ENCODE data around the gene GOLM1.
"Not testable (repeated sequence)": the region's sequence is repeated elsewhere in the genome, so short reads cannot be mapped to it uniquely, and the experiment has no call there.

Gene GOLM1

GRCh38 chr9:86098824-86099700 is at the start of gene GOLM1:
Gene GOLM1 (minus strand): TSS chr9:86099558. CDS start chr9:86079320, 20,238 bp downstream.
- peak; percentile 68 for DNase-seq

- DNase-seq, result not testable (repeated sequence)
These were observed 47.3 kb upstream of the GOLM1 start for GRCh38 chr9:86146671-86147070.

DNA sequence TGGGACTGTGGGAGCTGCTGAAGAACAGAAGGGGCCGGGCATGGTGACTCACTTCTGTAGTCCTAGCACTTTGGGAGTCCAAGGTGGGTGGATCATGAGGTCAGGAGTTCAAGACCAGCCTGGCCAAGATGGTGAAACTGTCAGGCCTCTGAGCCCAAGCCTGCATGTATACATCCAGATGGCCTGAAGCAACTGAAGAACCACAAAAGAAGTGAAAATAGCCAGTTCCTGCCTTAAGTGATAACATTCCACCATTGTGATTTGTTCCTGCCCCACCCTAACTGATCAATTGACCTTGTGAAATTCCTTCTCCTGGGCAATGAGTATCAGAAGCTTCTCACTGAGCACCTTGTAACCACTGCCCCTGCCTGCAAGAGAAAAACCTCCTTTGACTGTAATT is 46.6 kb upstream of the GOLM1 start:
- not testable (repeated sequence) for DNase-seq

- no peak for DNase-seq
These were observed 43.6 kb upstream of the GOLM1 start for GRCh38 chr9:86142973-86143372.

DNA sequence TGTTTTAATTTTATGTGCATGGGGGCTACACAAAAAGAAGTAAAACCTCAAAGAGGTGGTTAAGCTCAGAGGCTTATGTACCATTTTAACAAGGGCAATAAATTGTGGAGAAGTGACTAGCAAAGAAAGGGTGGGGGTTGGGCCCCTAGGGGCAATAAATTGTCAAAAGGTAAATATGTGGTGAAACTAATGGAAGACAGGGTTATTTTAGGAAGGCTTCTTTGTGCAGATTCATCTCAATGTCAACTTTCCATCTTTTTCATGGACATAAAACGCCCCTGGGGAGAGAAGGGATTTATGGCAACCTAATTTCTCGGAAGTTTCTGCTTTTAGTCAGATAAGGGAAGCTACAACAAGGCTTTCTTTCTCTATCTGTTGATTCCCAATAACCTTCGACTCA is 42.5 kb upstream of the GOLM1 start:
- DNase-seq, result no peak

DNA sequence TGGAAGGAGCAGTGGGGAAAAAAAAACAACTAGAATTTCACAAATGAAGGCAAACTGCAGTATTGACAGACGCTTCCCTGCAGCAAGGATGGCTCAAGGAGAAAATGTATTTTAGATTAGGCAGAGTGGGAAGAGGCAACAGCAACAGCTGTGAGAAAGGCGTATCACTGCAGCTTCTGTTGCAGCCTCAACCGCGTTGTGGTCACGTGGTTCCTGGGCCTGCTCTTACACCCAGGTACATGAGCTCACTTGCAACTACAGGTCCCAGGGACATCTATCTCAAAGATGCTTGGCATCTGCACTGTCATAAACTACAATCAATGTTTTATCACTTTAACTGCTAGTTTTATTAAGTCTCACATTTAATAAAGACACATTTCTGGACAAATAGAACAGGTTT is 36.0 kb upstream of the GOLM1 start:
- peak; percentile 5 for DNase-seq

GRCh38 chr9:86134361-86134760 is 35.0 kb upstream of the GOLM1 start:
- DNase-seq, result no peak

- no peak for DNase-seq
These were observed 29.0 kb upstream of the GOLM1 start for GRCh38 chr9:86128235-86128822.

- DNase-seq, result peak; percentile 85
These were observed 27.9 kb upstream of the GOLM1 start for GRCh38 chr9:86126998-86127972.

GRCh38 chr9:86122311-86122710 is 23.0 kb upstream of the GOLM1 start:
- DNase-seq, result no peak

GRCh38 chr9:86119457-86119856 is 20.1 kb upstream of the GOLM1 start:
- no peak for DNase-seq

GRCh38 chr9:86116425-86116824 is 17.1 kb upstream of the GOLM1 start:
- no peak for DNase-seq

DNA sequence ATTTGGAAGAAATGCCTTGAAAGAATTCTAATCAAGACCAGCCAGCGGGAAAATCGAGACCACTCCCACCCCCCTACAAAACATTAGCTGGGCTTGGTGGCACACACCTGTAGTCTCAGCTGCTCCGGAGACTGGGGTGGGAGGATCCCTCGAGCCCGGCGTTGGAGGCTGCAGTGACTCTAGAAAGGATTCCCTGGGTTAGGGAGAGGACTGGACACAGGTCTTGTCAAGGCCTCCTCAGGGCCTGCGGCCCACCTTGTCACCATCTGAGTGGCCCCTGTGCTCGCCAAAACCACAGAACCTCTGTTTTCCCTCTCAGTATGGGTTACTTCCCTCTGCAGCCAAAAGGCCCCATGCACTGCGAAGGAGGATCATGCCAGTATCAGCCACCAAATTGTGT is 16.5 kb upstream of the GOLM1 start:
- DNase-seq, result no peak

- DNase-seq, result no peak
These were observed 12.7 kb upstream of the GOLM1 start for GRCh38 chr9:86112057-86112456.

- DNase-seq, result no peak
These were observed 3.3 kb upstream of the GOLM1 start for GRCh38 chr9:86102626-86103025.

DNA sequence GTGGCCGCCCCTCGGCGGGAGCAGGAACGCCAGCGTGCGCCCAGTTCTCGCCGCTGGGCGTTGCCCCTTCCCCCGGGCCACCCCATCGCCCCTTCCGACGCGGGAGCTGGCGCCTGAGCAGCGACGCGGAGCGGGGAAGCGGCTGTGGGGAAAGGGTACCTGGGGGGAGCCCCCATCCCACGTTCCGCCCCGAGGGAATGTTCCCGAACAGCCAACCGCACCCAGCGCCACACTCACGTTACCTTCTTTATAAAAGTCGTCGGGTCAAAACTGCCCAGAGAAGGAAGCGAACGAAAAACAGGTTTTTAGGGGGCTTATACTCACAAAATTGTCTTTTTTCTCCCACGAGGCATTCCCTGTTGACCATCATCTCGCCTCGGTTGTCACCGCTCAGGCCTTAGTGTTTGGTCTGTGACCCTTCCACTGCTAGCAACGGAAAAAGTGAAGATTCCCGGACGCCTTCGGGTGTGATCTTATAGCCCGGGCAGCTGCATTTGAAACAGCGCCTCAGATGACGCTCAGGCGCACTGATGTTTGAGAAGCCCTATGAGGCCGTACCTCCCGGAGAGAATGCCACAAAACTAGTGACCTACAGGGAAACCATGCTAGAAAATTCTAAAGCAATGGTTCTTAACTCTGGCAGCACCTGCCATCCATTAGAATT is 475 bp upstream of the GOLM1 start:
- peak; percentile 66 for DNase-seq

- no peak for DNase-seq
These were observed 1.7 kb downstream of the GOLM1 start for GRCh38 chr9:86097510-86098224.

GRCh38 chr9:86096386-86096785 is 3.0 kb downstream of the GOLM1 start:
- peak; percentile 44 for DNase-seq

DNA sequence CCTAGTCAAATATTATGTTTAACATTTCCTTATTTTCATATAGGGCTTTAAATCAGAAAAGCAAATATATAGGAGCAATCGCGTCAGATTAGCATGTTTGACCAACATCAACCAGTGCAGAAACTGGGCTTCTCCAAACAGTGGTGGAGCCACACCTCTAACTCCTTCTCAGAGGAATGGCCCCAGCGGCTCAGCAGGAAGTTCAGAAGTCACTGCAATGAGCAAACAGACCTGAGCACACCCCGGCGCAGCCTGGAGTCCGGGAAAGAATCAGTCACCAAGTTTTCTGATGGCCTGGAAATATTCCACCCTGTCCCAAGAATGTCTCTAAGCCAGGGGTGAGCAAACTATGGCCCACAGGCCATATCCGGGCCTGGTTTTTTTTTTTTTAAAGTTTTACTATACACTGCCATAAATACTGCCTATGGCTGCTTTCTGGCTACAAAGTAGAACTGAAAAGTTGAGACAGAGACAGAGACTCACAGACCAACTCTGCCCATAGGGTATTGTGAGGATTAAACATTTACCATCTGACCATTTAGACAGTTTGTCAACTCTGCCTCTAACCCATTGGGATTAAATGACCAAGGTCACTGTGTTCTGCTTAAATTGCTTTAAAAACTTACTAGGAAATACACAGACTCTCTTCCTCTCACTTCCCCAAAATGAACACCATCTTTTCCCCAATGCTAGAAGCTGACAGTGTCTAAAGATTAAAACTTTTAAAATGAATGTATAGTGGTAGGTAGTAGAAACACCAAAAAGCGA is 5.4 kb downstream of the GOLM1 start:
- no peak for DNase-seq

GRCh38 chr9:86091477-86091876 is 7.9 kb downstream of the GOLM1 start:
- no peak for DNase-seq

DNA sequence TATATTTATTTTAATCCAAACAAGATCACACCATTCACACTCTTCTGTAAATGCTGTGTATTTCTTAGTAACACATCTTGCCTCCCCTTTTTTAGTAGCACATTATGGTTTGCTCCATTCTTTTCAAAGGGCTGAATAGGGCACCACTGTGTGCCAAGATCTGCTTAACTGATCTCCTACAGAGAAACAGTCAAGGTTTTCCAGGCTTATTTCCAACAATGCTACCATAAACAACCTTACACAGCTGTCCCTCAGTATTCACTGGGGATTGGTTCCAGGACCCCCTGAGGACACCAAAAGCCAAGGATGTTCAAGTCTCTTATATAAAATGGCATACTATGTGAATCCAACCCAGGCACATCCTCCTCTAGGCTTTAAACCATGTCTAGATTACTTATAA is 16.5 kb downstream of the GOLM1 start:
- no peak for DNase-seq
